OCI-LY1 (cell line): Measurements from ENCODE around the gene SLCO2A1.

Experiments used
- CTCF ChIP-seq: fragments of 200-600 bp; sonication (generic), shearing (Covaris generic); IDR thresholded peaks from 2 replicates; pipeline ENCODE4 v1.5.1; 2017; ENCODE audit warnings: mild to moderate bottlenecking, antibody characterized with exemption, low read length, moderate library complexity, mixed read lengths
- EZH2 ChIP-seq: fragments of 200-600 bp; sonication (generic), shearing (Covaris generic); IDR thresholded peaks from 2 replicates; pipeline ENCODE4 v1.8.0; 2017; ENCODE audit warnings: borderline replicate concordance, mixed run types, mild to moderate bottlenecking, antibody characterized with exemption, low read length, moderate library complexity, mixed read lengths

GRCh38 chr3:134059671-134060560 lies 30.2 kb upstream of the SLCO2A1 start:
- no peak for TF ChIP-seq CTCF
- no peak for TF ChIP-seq EZH2
